ENCODE measurements around the gene PARP11.

- TF ChIP-seq YY1 (IDR thresholded peaks at IDR 0.05) (no peak), CTCF (IDR thresholded peaks at IDR 0.05; ENCODE audit: low read depth, low read length, missing input control) (no peak), ZBTB33 (IDR thresholded peaks at IDR 0.05) (no peak), RXRA (IDR thresholded peaks at IDR 0.05) (no peak), MAX (IDR thresholded peaks at IDR 0.05) (no peak), ATF3 (IDR thresholded peaks at IDR 0.05) (no peak), EGR1 (IDR thresholded peaks at IDR 0.05; ENCODE audit: low read depth in 2 of 2) (no peak), RAD21 (IDR thresholded peaks at IDR 0.05) (no peak), REST (IDR thresholded peaks at IDR 0.05) (no peak), SP1 (IDR thresholded peaks at IDR 0.05) (no peak)
Observed at GRCh38 chr12:3837049-3837448, 36.1 kb downstream of the PARP11 start.

Measured in liver (tissue), 3 donors.